HG03575 (cell line): ENCODE results near the gene CCDC85B.

ENCODE experiments used
- ATAC-seq: cut with Tn5 transposase; IDR thresholded peaks from one replicate; pipeline ENCODE4 v1.9.1; 2021; ENCODE audit not compliant: unreplicated experiment, insufficient number of reproducible peaks, low FRiP score; ENCODE audit errors: extremely low read depth

The CCDC85B gene

GRCh38 chr11:65866509-65867283 is 23.8 kb upstream of the CCDC85B start:
- ATAC-seq, result no peak

GRCh38 chr11:65867284-65868071 is 23.0 kb upstream of the CCDC85B start:
- no peak for ATAC-seq

- no peak for ATAC-seq
Measured at GRCh38 chr11:65868076-65868667, 22.3 kb upstream of the CCDC85B start.

- ATAC-seq, result no peak
Measured at GRCh38 chr11:65868907-65869306, 21.6 kb upstream of the CCDC85B start.

- ATAC-seq, result no peak
Measured at GRCh38 chr11:65869643-65870306, 20.7 kb upstream of the CCDC85B start.

- ATAC-seq, result no peak
Measured at GRCh38 chr11:65870307-65870658, 20.2 kb upstream of the CCDC85B start.

GRCh38 chr11:65870706-65871681 is 19.5 kb upstream of the CCDC85B start:
- no peak for ATAC-seq

GRCh38 chr11:65871811-65872548 is 18.5 kb upstream of the CCDC85B start:
- no peak for ATAC-seq

GRCh38 chr11:65872586-65873317 is 17.7 kb upstream of the CCDC85B start, which contains the start of gene EFEMP2:
TSS of gene EFEMP2 (minus strand) at chr11:65872800. CDS start at chr11:65872354, 446 bp downstream.
- no peak for ATAC-seq

GRCh38 chr11:65873318-65874156 is 16.9 kb upstream of the CCDC85B start:
- no peak for ATAC-seq

GRCh38 chr11:65879617-65880016 is 10.9 kb upstream of the CCDC85B start, which contains the start of gene CTSW:
TSS of gene CTSW (plus strand) at chr11:65879837. CDS start at chr11:65879855, 18 bp downstream.
- no peak for ATAC-seq

- no peak for ATAC-seq
Measured at GRCh38 chr11:65880027-65880426, 10.4 kb upstream of the CCDC85B start.

GRCh38 chr11:65880844-65881421 is 9.5 kb upstream of the CCDC85B start:
- no peak for ATAC-seq

GRCh38 chr11:65882120-65883057 is 8.1 kb upstream of the CCDC85B start:
- ATAC-seq, result no peak
